Measurements from ENCODE around the gene HLA-DQB1.

The HLA-DQB1 gene

GRCh38 chr6:32615885-32616532 is 50.4 kb downstream of the HLA-DQB1 start:
- DNase-seq (ENCODE audit: low spot score): no peak
- in situ Hi-C loops (cut with MboI; ENCODE audit: low sequenced_read_pairs, unreplicated experiment): no loop called here
- TF ChIP-seq, protein P1, sequence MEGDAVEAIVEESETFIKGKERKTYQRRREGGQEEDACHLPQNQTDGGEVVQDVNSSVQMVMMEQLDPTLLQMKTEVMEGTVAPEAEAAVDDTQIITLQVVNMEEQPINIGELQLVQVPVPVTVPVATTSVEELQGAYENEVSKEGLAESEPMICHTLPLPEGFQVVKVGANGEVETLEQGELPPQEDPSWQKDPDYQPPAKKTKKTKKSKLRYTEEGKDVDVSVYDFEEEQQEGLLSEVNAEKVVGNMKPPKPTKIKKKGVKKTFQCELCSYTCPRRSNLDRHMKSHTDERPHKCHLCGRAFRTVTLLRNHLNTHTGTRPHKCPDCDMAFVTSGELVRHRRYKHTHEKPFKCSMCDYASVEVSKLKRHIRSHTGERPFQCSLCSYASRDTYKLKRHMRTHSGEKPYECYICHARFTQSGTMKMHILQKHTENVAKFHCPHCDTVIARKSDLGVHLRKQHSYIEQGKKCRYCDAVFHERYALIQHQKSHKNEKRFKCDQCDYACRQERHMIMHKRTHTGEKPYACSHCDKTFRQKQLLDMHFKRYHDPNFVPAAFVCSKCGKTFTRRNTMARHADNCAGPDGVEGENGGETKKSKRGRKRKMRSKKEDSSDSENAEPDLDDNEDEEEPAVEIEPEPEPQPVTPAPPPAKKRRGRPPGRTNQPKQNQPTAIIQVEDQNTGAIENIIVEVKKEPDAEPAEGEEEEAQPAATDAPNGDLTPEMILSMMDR (IDR thresholded peaks at IDR 0.05; ENCODE audit: borderline replicate concordance, control extremely low read depth, extremely low read depth, insufficient read depth, missing control alignments): no peak

DNA sequence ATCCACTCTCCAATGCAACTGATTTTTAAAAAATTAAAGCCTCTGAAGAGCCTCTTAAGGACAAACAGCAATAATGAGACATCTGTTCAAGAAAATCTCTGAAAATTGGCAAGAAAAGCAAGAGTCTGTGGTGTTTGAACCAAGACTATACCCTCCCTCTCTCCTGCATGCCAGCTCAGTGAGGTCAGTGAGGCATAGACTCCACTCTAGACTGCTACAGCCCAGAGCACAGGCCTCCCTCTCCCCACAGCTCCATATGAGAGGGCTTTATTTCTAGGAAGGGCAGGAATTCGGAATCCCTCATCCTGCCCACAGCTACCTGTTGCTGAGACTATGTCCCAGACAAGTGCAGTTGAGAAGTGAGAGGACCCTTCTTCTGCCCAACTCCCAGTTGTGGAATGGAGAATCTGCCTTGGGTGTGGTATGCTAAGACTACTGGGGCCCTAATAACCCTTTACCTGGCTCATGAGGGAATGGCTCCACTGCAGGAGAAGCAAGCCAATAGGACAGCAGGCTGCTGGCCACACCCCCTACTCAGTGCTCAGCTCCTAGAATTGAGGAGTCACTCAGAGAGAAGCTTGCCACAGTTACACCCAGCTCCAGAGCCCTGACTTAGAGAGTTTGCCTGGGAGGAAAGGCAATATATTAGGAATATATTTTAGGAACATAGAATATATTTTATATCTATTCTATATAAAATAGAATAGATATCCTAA is 51.9 kb downstream of the HLA-DQB1 start:
- no peak for DNase-seq (ENCODE audit: low spot score)
- in situ Hi-C loops (cut with MboI; ENCODE audit: low sequenced_read_pairs, unreplicated experiment): no loop called here
- TF ChIP-seq, protein P1 (IDR thresholded peaks at IDR 0.05; ENCODE audit: borderline replicate concordance, control extremely low read depth, extremely low read depth, insufficient read depth, missing control alignments): no peak

- DNase-seq (ENCODE audit: low spot score): no peak
- in situ Hi-C loops (cut with MboI; ENCODE audit: low sequenced_read_pairs, unreplicated experiment): no loop called here
- TF ChIP-seq, protein P1 (IDR thresholded peaks at IDR 0.05; ENCODE audit: borderline replicate concordance, control extremely low read depth, extremely low read depth, insufficient read depth, missing control alignments): no peak
Observed at GRCh38 chr6:32613475-32613874, 53.0 kb downstream of the HLA-DQB1 start.

- in situ Hi-C loops (cut with MboI; ENCODE audit: low sequenced_read_pairs, unreplicated experiment): no loop called here
- TF ChIP-seq, protein P1 (IDR thresholded peaks at IDR 0.05; ENCODE audit: borderline replicate concordance, control extremely low read depth, extremely low read depth, insufficient read depth, missing control alignments): no peak
- no peak for DNase-seq (ENCODE audit: low spot score)
Observed at GRCh38 chr6:32610682-32611296, 55.7 kb downstream of the HLA-DQB1 start.

DNA sequence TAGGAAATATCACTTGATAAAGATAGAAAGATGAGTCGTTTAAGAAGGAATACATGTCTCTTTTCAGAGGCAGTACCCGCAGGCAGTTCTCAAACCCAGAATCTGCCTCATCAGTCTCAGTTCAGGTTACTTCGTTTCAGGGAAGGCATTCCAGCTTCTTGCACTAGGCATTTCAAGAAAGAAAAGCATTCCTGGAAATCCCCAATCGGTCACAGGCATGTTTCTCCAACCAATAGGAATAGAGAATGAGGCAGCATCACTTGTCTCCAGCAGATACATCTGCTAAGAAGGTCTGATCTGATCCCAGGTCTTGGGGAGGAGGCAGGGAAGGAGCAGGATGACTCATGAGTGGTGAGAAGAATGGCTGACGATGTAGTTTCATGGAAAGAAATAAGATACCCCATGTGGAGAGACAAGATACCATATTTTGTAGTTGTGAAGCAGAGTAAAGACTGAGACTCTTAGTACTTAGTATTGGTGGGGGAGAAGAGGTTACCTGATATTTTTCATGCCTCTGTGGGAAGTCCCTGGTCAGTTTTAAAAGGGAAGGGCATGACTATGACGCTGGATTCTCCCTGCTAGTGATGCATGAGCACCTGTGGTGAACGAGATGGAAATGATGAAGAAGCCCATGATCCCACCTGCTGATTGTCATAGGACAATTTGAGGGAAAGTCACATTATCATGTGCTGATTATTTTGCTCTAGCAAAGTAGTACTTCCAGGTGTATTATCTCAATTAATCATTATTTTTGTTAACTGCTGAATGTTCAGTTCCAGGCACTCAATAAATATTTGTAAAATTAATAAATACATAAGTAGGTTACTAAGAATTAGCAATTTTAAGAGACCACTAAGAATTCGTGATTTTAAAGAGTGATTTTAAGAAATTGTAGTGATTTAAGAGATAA is 56.5 kb downstream of the HLA-DQB1 start:
- in situ Hi-C loops (cut with MboI; ENCODE audit: low sequenced_read_pairs, unreplicated experiment): no loop called here
- TF ChIP-seq, protein P1 (IDR thresholded peaks at IDR 0.05; ENCODE audit: borderline replicate concordance, control extremely low read depth, extremely low read depth, insufficient read depth, missing control alignments): no peak

More for the DNA sequence above, 56.5 kb downstream of the HLA-DQB1 start:
- peak; percentile 64 for DNase-seq (ENCODE audit: low spot score)

All from GM13976 (cell line).